Astrocyte (in vitro differentiated cells and primary cell): Measurements from ENCODE around the gene CTIF.

Experiments
- CTCF ChIP-seq: IDR thresholded peaks from 2 replicates; pipeline ENCODE4 v1.5.1; 2011; ENCODE audit warnings: low read depth, mild to moderate bottlenecking, inconsistent platforms, low read length, moderate library complexity; ENCODE audit not compliant: insufficient read depth
- EZH2 ChIP-seq: IDR thresholded peaks from 2 replicates; pipeline ENCODE4 v1.6.1; 2012; ENCODE audit warnings: mild to moderate bottlenecking, low read length, inconsistent platforms; ENCODE audit not compliant: insufficient read depth

GRCh38 chr18:48627216-48627615 lies 88.4 kb downstream of the CTIF start:
- TF ChIP-seq CTCF (no peak), EZH2 (no peak)
